Spleen (tissue), 11 donors: ENCODE measurements around the gene CD83. TPM values are rescaled to one million over a fixed set of nuclear protein-coding genes. Genes with fewer than 3 reads are reported as not detected.

ENCODE experiments used
- DNase-seq: peaks from one replicate; pipeline ENCODE4 v3.0.0-alpha.2; 2020
- H3K27ac ChIP-seq, 8 donors: fragments of 200-600 bp; sonication (generic) in 7 of 8; 1 replicate in 4 of 8; 2 replicates in 4 of 8; pipeline versions ENCODE4 v1.5.0 to v1.8.0; 2016 to 2021; ENCODE audit warnings: inconsistent platforms in 4 of 8, mild to moderate bottlenecking in 4 of 8, moderate library complexity in 1 of 8
- H3K27me3 ChIP-seq, 7 donors: fragments of 200-600 bp; sonication (generic) in 6 of 7; replicated peaks in 1 of 7; 1 replicate in 4 of 7; 2 replicates in 3 of 7; pipeline versions ENCODE4 v1.5.0 to v1.8.0; 2016 to 2021; ENCODE audit warnings: inconsistent platforms in 3 of 7, mild to moderate bottlenecking in 1 of 7
- H3K36me3 ChIP-seq, 6 donors: fragments of 200-600 bp; sonication (generic) in 5 of 6; 1 replicate in 4 of 6; 2 replicates in 2 of 6; pipeline versions ENCODE4 v1.5.0 to v1.8.0; 2016 to 2021; ENCODE audit warnings: inconsistent platforms in 2 of 6
- H3K4me1 ChIP-seq, 6 donors: fragments of 200-600 bp; sonication (generic) in 5 of 6; 1 replicate in 3 of 6; 2 replicates in 3 of 6; pipeline versions ENCODE4 v1.5.0 to v1.8.0; 2016 to 2021; ENCODE audit warnings: inconsistent platforms in 3 of 6
- H3K4me3 ChIP-seq, 8 donors: fragments of 200-600 bp; sonication (generic) in 7 of 8; 1 replicate in 4 of 8; 2 replicates in 4 of 8; pipeline versions ENCODE4 v1.5.0 to v1.8.0; 2016 to 2021; ENCODE audit warnings: inconsistent platforms in 4 of 8, mild to moderate bottlenecking in 4 of 8, moderate library complexity in 2 of 8
- H3K9me3 ChIP-seq, 8 donors: fragments of 200-600 bp; sonication (generic) in 7 of 8; 1 replicate in 4 of 8; 2 replicates in 4 of 8; pipeline versions ENCODE4 v1.5.0 to v1.8.0; 2016 to 2021; ENCODE audit warnings: inconsistent platforms in 4 of 8
- POLR2A ChIP-seq, 3 donors: fragments of 450-650 bp; IDR thresholded peaks; one replicate each; pipeline ENCODE4 v1.5.1; 2017; ENCODE audit warnings: antibody characterized with exemption in 3 of 3, mild to moderate bottlenecking in 1 of 3
- POLR2AphosphoS5 ChIP-seq, 3 donors: sonication (generic); formaldehyde crosslinking; IDR thresholded peaks; one replicate each; pipeline ENCODE4 v1.5.1; 2017; ENCODE audit warnings: antibody characterized with exemption in 3 of 3
- WGBS, 5 donors: extraction: QIAGEN DNeasy Blood & Tissue Kit in 3 of 5; methylation state at CpG; one replicate each; pipeline versions ENCODE4 v1.1.5 to v1.1.7; 2013 to 2018; 5-methylcytosine and 5-hydroxymethylcytosine counted together
- intact Hi-C: fragments of 100-400 bp; cut with DNase I; formaldehyde crosslinking; loops from one replicate; pipeline ENCODE4 v1.15.0; 2023; ENCODE audit warnings: low total_unique reads
- polyA plus RNA-seq, 3 donors: library from polyadenylated mRNA; stranded (reverse); fragments of 200-250 nt; gene quantifications; one replicate each; pipeline ENCODE4 v1.2.1, GENCODE V29; 2013
- total RNA-seq, 7 donors: library from RNA; depleted of rRNA in 3 of 7; stranded (reverse); fragments of >200 nt in 3 of 7; fragmentation: NEBNext Ultra II Directional in 4 of 7; extraction: Animal tissue kit (Norgen Biotek cat#: 25700) in 4 of 7; gene quantifications; one replicate each; pipeline versions ENCODE4 v1.1.0 to v1.2.1, GENCODE V29; 2016 to 2021
- TF ChIP-seq, protein P1 (sequence below), 11 experiments: fragments of 200-600 bp in 7 of 11; fragments of 450-650 bp in 4 of 11; sonication (generic) in 4 of 11; IDR thresholded peaks in 8 of 11; conservative IDR thresholded peaks in 3 of 11; 1 replicate in 7 of 11; 2 replicates in 4 of 11; pipeline versions ENCODE4 v1.4.0 to v1.8.0; 2016 to 2021; ENCODE audit warnings: antibody characterized with exemption in 11 of 11, inconsistent platforms in 4 of 11, mild to moderate bottlenecking in 1 of 11
- donor health status: healthy with polysubstance abuse.
- donor health status: DM: no; HTN: no; CAD: no; lungs with moderate emphysema.
- donor health status: DM: no; HTN: no; CAD: no.
- donor health status: Bipolar disorder and iron deficiency.
- donor health status: healthy.
- donor health status: DM: no; HTN: no; CAD: no.
- donor health status: DM: yes; HTN: yes; CAD: no.

Gene CD83
- total and polyA plus RNA-seq, 10 donors, result 11.7 to 51.5 (median 22.6) TPM

DNA sequence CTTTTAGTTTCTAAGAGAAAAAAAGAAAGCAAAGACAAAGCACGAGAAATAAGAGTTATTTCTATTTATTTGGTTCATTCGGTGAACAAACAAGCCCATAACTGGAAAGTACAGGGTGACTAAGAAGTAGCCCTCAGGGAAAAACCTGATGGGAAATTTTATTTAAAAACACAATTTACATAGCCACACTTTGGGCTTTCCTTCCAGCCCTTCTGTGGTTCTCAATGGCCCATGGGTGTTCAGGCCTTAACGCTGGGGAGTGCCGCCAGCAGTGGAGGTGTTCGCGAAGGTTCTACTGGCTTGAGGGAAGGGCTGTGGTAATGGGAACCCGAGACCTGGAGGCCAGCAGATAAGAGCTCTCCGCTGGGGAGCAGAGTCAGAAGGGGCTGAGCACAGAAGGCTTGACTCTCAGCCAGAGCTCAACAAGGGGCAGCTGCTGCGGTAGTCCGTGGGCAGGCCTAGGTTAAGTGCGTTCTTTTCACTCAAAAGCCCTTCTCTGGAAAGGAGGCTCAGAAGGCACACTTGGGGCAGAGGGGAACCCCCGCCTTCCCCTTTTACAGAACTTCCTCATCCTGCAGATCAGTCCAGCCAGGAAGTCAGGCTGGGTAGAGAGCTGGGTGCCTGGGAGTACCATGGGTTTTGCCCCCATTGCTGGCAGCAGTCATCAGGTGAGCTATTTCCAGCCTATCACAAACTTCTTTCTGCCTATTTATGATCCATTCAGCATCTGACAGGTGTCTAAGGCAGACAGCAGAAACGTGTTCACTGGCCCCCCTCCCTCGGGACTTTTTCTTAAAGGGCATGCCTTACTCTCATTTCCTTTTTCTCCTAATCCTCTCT lies 8.8 kb upstream of the CD83 start:
- peak overlapping the region in 2 of 8 donors; percentile 6 to 28 for H3K4me3 ChIP-seq
- no peaks in the 10 kb centered on the region for H3K36me3 ChIP-seq
- TF ChIP-seq POLR2A (IDR thresholded peaks at IDR 0.05), result no peak
- TF ChIP-seq POLR2AphosphoS5 (IDR thresholded peaks at IDR 0.05), result peak in 2 of 3 donors; percentile 54 to 56
- TF ChIP-seq, protein P1, sequence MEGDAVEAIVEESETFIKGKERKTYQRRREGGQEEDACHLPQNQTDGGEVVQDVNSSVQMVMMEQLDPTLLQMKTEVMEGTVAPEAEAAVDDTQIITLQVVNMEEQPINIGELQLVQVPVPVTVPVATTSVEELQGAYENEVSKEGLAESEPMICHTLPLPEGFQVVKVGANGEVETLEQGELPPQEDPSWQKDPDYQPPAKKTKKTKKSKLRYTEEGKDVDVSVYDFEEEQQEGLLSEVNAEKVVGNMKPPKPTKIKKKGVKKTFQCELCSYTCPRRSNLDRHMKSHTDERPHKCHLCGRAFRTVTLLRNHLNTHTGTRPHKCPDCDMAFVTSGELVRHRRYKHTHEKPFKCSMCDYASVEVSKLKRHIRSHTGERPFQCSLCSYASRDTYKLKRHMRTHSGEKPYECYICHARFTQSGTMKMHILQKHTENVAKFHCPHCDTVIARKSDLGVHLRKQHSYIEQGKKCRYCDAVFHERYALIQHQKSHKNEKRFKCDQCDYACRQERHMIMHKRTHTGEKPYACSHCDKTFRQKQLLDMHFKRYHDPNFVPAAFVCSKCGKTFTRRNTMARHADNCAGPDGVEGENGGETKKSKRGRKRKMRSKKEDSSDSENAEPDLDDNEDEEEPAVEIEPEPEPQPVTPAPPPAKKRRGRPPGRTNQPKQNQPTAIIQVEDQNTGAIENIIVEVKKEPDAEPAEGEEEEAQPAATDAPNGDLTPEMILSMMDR (IDR thresholded peaks at IDR 0.05 in 8 of 11, conservative IDR thresholded peaks at IDR 0.05 in 3 of 11), result no peak
- peak; percentile 85 for DNase-seq
- intact Hi-C loops, result no loop called here
- H3K9me3 ChIP-seq, result peaks cover 0 to 16% (median 10%) of the 10 kb centered on the region in 8 donors
- H3K27me3 ChIP-seq, result peaks cover 0 to 6% (median 0%) of the 10 kb centered on the region in 7 donors
- H3K27ac ChIP-seq, result peak overlapping the region in 7 of 8 donors; percentile 36 to 80 (median 74)
- 19 to 33% (median 30%) methylated on average over 14 of the region's 14 CpGs for WGBS, 5 donors
- peaks cover 16 to 34% (median 29%) of the 10 kb centered on the region in 6 donors for H3K4me1 ChIP-seq

DNA sequence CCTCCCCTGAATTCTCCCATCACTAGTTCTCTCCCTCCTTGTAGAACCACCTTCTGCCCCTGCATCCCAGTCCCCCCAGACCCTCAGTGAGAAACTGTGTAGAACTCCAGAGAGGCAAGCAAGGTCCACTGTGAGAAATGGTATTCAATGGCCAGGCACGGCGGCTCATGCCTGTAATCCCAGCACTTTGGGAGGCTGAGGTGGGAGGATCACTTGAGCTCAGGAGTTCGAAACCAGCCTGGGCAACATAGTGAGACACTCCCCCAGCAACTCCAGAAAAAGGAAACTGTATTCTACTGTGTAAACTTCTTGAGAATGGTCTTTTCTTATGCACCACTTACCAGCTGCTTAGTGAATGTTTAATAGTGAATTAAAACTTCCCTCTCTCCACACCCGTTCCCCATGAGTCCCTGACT lies 8.2 kb upstream of the CD83 start:
- no peak for TF ChIP-seq POLR2A (IDR thresholded peaks at IDR 0.05)
- TF ChIP-seq POLR2AphosphoS5 (IDR thresholded peaks at IDR 0.05), result no peak
- H3K27ac ChIP-seq, result peak overlapping the region; percentile 5 to 80 (median 72)
- WGBS, 5 donors, result 59 to 68% (median 65%) methylated on average over 4 of the region's 4 CpGs

DNA sequence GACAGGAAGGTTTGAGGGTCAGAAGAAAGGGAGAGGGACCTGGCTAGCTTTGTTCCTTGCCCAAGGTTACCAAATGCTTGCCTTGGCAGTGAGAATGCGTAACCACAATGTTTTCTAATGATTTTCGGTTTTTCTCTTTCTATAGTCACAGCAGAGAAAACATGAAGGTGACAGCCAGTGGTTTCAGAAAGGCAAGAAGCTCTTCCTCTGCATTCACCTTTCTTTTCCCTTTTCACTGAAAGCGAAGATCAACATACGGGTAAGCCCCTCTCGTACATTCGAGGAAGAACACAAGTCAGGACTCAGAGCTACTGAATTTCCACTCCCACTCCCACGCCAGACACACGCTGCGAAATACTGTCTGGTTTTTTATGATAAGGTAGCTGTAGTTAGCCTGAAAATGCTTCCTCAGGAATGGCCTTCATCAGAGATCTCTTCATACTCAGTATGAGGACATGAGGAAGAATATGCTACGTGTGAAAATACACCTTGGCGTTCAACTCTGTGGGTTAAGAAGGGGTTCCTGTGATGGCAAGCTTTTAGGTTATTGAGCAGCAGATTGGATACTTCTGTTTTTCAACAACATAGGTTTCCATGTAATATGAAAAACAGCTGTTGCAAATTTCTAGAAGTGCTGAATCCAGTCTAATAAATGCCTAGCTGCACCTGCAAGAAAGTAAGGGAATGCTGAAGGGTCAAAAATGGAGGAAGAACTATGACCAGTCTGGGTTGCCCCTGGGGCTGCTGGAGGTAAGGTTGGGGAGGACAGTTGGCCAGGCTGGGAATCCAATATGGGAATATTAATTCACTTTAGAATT lies 7.4 kb upstream of the CD83 start:
- Histone ChIP-seq H3K4me1 (peaks cover 16 to 34% (median 29%) of the 10 kb centered on the region in 6 donors), H3K4me3 (no peak overlapping the region), H3K9me3 (peaks cover 0 to 16% (median 10%) of the 10 kb centered on the region in 8 donors), H3K27me3 (peaks cover 0 to 6% (median 0%) of the 10 kb centered on the region in 7 donors), H3K27ac (peak overlapping the region; percentile 5 to 80 (median 72)), H3K36me3 (no peaks in the 10 kb centered on the region)
- intact Hi-C loops, result no loop called here
- WGBS, 5 donors, result 54 to 64% (median 55%) methylated on average over 11 of the region's 11 CpGs
- DNase-seq, result no peak
- no peak for TF ChIP-seq POLR2A (IDR thresholded peaks at IDR 0.05)
- no peak for TF ChIP-seq POLR2AphosphoS5 (IDR thresholded peaks at IDR 0.05)
- TF ChIP-seq, protein P1 (IDR thresholded peaks at IDR 0.05 in 8 of 11, conservative IDR thresholded peaks at IDR 0.05 in 3 of 11), result no peak

More for the DNA sequence above, 8.2 kb upstream of the CD83 start:
- H3K4me1 ChIP-seq, result peaks cover 16 to 34% (median 29%) of the 10 kb centered on the region in 6 donors
- H3K36me3 ChIP-seq, result no peaks in the 10 kb centered on the region
- DNase-seq, result no peak
- peak overlapping the region in 1 of 8 donors; percentile 28 for H3K4me3 ChIP-seq
- H3K27me3 ChIP-seq, result peaks cover 0 to 6% (median 0%) of the 10 kb centered on the region in 7 donors
- intact Hi-C loops, result no loop called here
- H3K9me3 ChIP-seq, result peaks cover 0 to 16% (median 10%) of the 10 kb centered on the region in 8 donors

DNA sequence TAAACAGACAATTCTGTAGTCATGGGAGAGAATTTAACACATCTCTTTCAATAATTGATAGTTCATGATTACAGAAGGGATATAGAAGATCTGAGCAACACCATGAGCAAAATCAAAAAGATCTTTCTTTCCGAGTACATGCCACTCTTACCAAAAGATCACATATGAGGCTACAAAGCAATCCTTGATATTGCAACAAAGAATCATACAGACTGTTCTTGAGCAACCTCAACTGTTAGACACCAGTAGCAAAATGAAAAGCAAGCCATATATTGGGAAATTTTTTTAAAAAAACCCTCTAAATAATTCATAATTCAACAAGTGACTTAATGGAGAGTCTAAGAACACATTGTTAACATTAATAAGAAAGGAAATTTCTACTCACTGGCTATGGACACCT lies 3.6 kb upstream of the CD83 start:
- Histone ChIP-seq H3K4me3 (no peak overlapping the region), H3K4me1 (peaks cover 12 to 38% (median 29%) of the 10 kb centered on the region in 6 donors), H3K36me3 (no peaks in the 10 kb centered on the region), H3K27me3 (no peaks in the 10 kb centered on the region), H3K27ac (no peak overlapping the region), H3K9me3 (no peaks in the 10 kb centered on the region)
- 48 to 86% (median 60%) methylated on average over 1 of the region's 1 CpG for WGBS, 5 donors
- TF ChIP-seq, protein P1 (IDR thresholded peaks at IDR 0.05 in 8 of 11, conservative IDR thresholded peaks at IDR 0.05 in 3 of 11), result no peak
- TF ChIP-seq POLR2A (IDR thresholded peaks at IDR 0.05) (no peak), POLR2AphosphoS5 (IDR thresholded peaks at IDR 0.05) (no peak)
- no peak for DNase-seq
- intact Hi-C loops, result no loop called here
